ENCODE measurements around the gene CR2. TPM values are rescaled to one million over a fixed set of nuclear protein-coding genes. Genes with fewer than 3 reads are reported as not detected.

The CR2 gene
- total RNA-seq, 1 donor from 2014 or later, result 0.15 TPM

DNA sequence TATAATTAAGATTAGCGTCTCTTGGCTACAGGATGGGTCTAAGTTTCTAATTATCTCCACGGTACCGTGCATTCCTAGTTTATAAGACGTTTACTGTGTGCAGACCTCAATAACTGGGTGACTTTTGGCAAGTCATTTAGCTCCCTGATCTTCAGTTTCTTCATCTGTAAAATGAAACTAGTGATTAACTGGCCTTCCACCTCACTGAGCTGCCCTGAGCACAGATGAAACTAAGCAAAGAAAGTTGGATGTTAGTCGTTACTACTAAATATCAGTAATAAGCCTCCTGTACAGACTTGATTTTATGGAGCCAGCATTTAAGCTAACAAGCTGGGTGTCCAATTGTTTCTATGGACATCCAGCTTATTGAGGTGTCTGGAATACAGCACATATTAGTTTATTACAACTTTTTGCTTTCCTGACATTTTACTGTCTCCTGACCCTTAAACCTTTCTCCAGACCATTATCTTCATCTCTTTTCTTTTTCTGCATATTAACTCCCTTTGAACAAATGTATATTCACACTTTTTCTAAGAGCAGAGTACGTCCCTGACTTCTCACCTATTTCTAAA is 1.1 kb downstream of the CR2 start:
- H3K27me3 ChIP-seq, result peaks cover 83% of the 10 kb centered on the region
- H3K4me3 Mint-ChIP-seq, result peak overlapping the region; percentile 65
- peaks cover 5% of the 10 kb centered on the region for H3K4me1 ChIP-seq
- no peak overlapping the region for H2AFZ ChIP-seq (replicated peaks)
- H3K27ac Mint-ChIP-seq, result no peak overlapping the region
- DNase-seq (ENCODE audit: low spot score), result no peak
- no peaks in the 10 kb centered on the region for H3F3A ChIP-seq (ENCODE audit: low read depth)
- no peaks in the 10 kb centered on the region for H4K20me1 ChIP-seq (ENCODE audit: low read depth)
- no peaks in the 10 kb centered on the region for H3K9me3 Mint-ChIP-seq
- no peaks in the 10 kb centered on the region for H3K79me2 ChIP-seq (ENCODE audit: low read depth)
- H3K36me3 Mint-ChIP-seq, result no peaks in the 10 kb centered on the region
- no peak overlapping the region for H3K27ac ChIP-seq
- TF ChIP-seq EZH2phosphoT487 (IDR thresholded peaks at IDR 0.05), result no peak
- TF ChIP-seq EZH2 (IDR thresholded peaks at IDR 0.05), result no peak
- TF ChIP-seq, protein P1, sequence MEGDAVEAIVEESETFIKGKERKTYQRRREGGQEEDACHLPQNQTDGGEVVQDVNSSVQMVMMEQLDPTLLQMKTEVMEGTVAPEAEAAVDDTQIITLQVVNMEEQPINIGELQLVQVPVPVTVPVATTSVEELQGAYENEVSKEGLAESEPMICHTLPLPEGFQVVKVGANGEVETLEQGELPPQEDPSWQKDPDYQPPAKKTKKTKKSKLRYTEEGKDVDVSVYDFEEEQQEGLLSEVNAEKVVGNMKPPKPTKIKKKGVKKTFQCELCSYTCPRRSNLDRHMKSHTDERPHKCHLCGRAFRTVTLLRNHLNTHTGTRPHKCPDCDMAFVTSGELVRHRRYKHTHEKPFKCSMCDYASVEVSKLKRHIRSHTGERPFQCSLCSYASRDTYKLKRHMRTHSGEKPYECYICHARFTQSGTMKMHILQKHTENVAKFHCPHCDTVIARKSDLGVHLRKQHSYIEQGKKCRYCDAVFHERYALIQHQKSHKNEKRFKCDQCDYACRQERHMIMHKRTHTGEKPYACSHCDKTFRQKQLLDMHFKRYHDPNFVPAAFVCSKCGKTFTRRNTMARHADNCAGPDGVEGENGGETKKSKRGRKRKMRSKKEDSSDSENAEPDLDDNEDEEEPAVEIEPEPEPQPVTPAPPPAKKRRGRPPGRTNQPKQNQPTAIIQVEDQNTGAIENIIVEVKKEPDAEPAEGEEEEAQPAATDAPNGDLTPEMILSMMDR (IDR thresholded peaks at IDR 0.05), result no peak
- no peak overlapping the region for H3K9ac ChIP-seq
- peak overlapping the region; percentile 58 for H3K4me3 ChIP-seq
- no peaks in the 10 kb centered on the region for H3K9me3 ChIP-seq (ENCODE audit: low read depth)
- H3K4me2 ChIP-seq, result peak overlapping the region; percentile 89
- H3K4me1 Mint-ChIP-seq, result peaks cover 5% of the 10 kb centered on the region
- H3K36me3 ChIP-seq, result no peaks in the 10 kb centered on the region
- peaks cover 17% of the 10 kb centered on the region for H3K27me3 Mint-ChIP-seq (ENCODE audit: insufficient read depth, low read depth)

DNA sequence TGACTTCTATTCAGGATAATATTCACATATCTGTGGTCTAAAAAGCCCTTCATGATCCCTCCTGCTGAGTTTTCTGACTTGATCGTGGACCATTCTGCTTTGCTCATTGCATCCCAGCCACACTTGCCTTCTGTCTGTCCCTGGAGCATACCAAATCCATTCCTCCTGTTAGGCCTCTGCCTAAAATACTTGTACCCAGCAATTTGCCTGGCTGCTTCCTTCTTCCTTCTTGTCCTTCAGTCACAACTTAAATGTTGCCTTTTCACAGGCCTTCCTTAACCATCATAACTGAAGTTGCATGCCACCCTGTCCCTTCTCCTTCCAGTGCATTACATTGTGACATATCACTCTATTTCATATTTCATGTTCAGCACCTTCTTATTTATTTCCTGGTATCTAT is 4.3 kb downstream of the CR2 start:
- H3K9me3 ChIP-seq (ENCODE audit: low read depth), result no peaks in the 10 kb centered on the region
- peaks cover 51% of the 10 kb centered on the region for H3K27me3 ChIP-seq
- H3K27ac ChIP-seq, result no peak overlapping the region
- H3K4me1 ChIP-seq, result peaks cover 5% of the 10 kb centered on the region
- no peak overlapping the region for H3K4me2 ChIP-seq
- no peak overlapping the region for H3K27ac Mint-ChIP-seq
- H2AFZ ChIP-seq (replicated peaks), result no peak overlapping the region
- H3K79me2 ChIP-seq (ENCODE audit: low read depth), result no peaks in the 10 kb centered on the region
- peaks cover 5% of the 10 kb centered on the region for H3K4me1 Mint-ChIP-seq
- H3K27me3 Mint-ChIP-seq (ENCODE audit: insufficient read depth, low read depth), result peaks cover 3% of the 10 kb centered on the region
- no peaks in the 10 kb centered on the region for H3K9me3 Mint-ChIP-seq
- H3K36me3 Mint-ChIP-seq, result no peaks in the 10 kb centered on the region
- no peaks in the 10 kb centered on the region for H3K36me3 ChIP-seq
- H3K4me3 Mint-ChIP-seq, result no peak overlapping the region
- H3K9ac ChIP-seq, result no peak overlapping the region
- no peak overlapping the region for H3K4me3 ChIP-seq
- DNase-seq (ENCODE audit: low spot score), result no peak
- no peaks in the 10 kb centered on the region for H3F3A ChIP-seq (ENCODE audit: low read depth)
- no peak for TF ChIP-seq EZH2 (IDR thresholded peaks at IDR 0.05)
- TF ChIP-seq, protein P1 (IDR thresholded peaks at IDR 0.05), result no peak
- TF ChIP-seq EZH2phosphoT487 (IDR thresholded peaks at IDR 0.05), result no peak
- H4K20me1 ChIP-seq (ENCODE audit: low read depth), result no peaks in the 10 kb centered on the region

DNA sequence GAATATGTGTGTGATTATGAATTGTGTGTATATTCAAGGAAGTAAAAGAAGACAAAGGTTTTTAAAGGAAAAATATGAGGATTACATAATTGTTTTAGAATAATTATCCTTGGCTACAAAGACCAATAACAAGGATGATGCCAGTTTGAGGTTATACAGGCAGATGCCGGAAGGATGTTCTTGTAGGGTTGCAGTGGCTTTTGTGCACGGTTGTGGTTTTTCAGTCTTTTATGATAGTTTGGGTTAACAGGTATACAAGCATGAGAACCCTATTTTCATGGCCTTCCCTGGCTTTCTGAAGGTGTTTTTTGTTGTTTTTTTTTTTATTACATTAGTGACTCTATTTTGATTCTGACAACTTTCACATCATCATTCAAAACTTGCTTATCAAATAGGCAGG is 4.9 kb downstream of the CR2 start:
- H3K4me1 ChIP-seq, result peaks cover 5% of the 10 kb centered on the region
- no peak overlapping the region for H3K4me3 Mint-ChIP-seq
- no peaks in the 10 kb centered on the region for H3F3A ChIP-seq (ENCODE audit: low read depth)
- no peak for DNase-seq (ENCODE audit: low spot score)
- H3K27me3 Mint-ChIP-seq (ENCODE audit: insufficient read depth, low read depth), result no peaks in the 10 kb centered on the region
- no peak overlapping the region for H3K27ac Mint-ChIP-seq
- TF ChIP-seq, protein P1 (IDR thresholded peaks at IDR 0.05), result no peak
- no peak for TF ChIP-seq EZH2 (IDR thresholded peaks at IDR 0.05)
- no peak for TF ChIP-seq EZH2phosphoT487 (IDR thresholded peaks at IDR 0.05)
- H3K36me3 Mint-ChIP-seq, result no peaks in the 10 kb centered on the region
- no peak overlapping the region for H3K4me3 ChIP-seq
- H3K27ac ChIP-seq, result no peak overlapping the region
- H4K20me1 ChIP-seq (ENCODE audit: low read depth), result no peaks in the 10 kb centered on the region
- no peak overlapping the region for H3K9ac ChIP-seq
- H3K79me2 ChIP-seq (ENCODE audit: low read depth), result no peaks in the 10 kb centered on the region
- H3K9me3 Mint-ChIP-seq, result no peaks in the 10 kb centered on the region
- no peak overlapping the region for H3K4me2 ChIP-seq
- no peak overlapping the region for H2AFZ ChIP-seq (replicated peaks)
- H3K36me3 ChIP-seq, result no peaks in the 10 kb centered on the region
- H3K9me3 ChIP-seq (ENCODE audit: low read depth), result no peaks in the 10 kb centered on the region
- peaks cover 45% of the 10 kb centered on the region for H3K27me3 ChIP-seq
- peaks cover 3% of the 10 kb centered on the region for H3K4me1 Mint-ChIP-seq
